ENCODE results near the gene XRN2.

The XRN2 gene

GRCh38 chr20:21436205-21436604, 133.1 kb downstream of the XRN2 start:
- DNase-seq = no peak

- no peak for DNase-seq
These were observed 134.1 kb downstream of the XRN2 start for GRCh38 chr20:21437248-21437647.

DNA sequence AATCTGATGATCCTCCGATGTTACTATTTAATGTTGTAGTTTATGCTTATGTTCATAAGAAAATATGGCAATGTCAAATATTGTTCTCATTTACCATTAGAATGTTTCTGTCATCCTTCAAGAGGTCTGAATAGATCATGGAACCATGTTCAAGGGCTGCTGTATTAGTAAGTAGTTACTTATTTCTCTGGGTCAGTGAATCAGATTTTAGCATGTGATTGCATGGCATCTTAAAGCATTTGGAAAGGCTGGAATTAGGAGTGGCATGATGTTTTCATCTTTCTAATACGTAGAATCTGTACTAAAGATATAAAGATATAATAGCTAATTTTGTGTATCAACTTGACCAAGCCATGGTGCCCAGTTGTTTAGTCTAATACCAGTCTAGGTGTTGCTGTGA, 134.7 kb downstream of the XRN2 start:
- no peak for DNase-seq
